ELF-1 (cell line): Measurements from ENCODE around the gene KRT73.

Source experiments
- DNase-seq: peaks from one replicate; pipeline ENCODE4 v3.0.0-alpha.2; 2016; ENCODE audit warnings: low read depth, low spot score

Gene KRT73

DNA sequence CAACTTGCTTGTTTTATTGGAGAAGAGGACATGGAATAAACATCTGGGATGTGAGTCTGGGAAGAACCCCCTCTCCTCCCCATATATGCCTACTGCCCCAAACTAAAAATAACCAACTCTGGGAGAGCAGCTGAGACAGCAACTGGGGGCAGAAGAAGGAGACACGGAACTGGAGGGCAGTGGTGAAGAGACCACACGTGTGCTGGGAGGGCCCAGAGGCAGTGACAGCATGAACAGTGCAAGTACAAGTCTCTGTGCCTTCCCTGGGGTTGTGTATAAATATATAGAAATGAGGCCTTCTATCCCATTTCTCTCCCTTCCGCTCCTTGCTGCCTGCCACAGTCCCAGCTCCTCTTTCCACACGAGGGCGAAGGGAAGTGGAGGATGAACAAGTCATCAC lies 4.0 kb upstream of the KRT73 start:
- DNase-seq: no peak

DNA sequence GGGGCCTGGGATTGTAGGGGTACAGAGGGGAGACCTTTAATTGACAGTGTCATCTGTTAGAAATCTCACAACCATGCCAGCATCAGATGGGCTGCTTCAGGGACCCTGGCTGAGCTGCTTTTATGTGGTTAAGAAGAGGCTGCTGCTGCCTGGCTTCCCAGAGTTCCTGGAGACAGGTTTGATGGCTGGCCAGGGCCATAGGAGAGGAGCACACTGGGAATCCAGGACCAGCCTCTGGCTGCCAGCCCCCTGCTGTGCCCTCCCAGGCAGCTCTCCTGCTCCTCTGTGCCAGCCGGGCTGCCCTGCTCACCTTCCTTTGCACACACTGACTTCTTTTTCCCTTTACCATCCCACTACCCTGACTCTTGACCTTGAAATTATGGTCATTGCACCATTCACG lies 507 bp upstream of the KRT73 start:
- DNase-seq: no peak

DNA sequence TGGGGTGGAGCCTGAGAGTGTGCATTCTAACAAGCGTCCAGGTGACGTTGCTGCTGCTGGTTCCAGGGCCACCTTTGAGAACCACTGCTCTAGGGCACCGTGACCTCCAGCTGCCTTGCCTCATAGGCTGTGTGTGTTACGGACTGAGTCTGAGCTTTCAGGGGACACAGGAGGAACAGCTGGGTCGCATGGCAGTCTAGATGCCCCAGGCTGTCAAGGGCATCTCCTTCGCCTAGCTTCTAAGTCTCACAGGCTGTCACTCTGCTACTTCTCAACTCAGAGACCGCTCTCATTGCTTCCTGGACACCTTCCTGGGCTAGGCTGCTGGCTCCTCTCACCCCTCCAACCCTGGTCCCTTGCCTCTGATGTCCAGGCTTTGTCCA lies 965 bp downstream of the KRT73 start:
- DNase-seq: no peak

DNA sequence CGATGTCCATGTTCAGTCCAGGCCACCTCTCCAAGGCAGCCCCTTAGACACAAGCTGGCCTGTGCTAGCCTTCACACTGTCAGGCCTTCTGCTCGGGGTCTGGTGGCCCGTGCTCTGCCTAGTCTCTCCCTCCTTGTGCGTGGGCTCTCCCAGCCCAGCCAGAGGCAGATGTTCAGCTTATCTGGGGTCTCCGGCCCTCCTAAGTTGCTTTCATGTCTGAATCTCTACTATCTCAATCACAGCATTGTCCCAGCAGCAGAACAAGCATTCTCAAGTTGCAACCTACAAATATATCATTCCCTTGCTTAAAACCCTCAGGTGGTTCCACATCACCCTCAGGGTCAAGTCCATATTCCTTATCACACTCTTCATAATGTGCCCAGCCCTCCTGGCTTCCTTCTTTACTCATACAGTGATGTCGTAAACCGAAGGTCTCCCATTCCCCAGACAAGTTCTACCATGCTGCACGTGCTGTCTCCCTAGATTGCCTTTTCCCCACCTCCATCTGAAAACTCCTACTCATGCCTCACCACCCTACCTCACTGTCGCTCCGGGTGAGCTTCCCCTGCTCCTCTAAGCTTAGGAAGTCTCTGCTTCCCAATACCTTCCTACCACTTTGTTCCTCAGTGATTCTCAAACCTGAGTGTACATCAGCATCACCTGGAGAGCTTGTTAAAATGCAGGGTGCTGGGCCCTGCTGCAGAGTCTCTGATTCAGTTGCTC lies 1.5 kb downstream of the KRT73 start:
- DNase-seq: no peak

DNA sequence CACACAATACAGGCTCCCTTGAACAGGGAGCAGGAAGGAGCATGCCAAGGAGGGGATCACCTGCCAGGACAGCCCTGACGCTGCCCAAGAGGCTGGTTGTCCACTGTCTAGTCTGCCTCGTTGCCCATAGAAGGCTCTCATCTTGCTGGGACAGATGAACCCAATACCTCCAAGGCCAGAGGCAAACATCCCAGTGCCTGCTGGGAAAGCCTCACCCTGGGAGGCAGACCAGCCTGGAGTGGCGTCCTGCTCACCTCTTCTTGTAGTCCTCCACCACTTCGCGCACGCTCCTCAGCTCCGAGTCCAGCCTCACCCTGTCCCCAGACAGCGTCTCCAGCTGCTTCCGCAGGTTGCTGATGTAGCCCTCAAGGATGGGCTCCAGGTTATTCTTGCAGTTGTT lies 2.4 kb downstream of the KRT73 start:
- DNase-seq: no peak

DNA sequence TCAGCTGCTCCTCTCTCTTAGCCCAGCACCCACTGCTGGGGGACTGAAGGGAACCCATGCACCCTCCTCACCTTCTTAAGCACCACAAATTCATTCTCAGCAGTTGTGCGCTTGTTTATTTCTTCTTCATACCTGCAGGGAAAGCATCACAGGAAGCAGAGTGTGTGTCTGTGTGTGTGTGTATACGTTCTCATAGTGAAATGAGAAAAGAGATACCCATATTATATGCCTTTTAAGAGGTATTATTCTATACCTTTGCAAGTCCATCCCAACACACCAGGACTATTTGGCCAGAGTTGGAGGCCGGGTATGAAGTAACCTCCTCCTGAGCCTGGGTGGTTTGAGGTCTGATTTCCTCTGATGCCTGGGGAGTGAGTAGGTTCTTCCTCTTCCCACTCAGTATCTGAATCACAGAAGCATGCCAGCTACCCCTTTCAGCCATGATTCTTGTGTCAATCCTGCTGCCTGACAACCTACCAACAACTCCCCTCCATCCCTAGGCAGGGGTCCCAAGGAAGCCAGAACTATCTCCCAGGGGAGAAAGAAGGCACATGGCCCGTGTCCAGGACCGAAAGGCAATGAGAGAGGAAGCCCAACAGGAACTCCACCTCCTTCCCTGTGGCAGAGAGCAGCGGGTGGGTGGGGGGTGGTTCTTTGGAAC lies 3.0 kb downstream of the KRT73 start:
- no peak for DNase-seq

DNA sequence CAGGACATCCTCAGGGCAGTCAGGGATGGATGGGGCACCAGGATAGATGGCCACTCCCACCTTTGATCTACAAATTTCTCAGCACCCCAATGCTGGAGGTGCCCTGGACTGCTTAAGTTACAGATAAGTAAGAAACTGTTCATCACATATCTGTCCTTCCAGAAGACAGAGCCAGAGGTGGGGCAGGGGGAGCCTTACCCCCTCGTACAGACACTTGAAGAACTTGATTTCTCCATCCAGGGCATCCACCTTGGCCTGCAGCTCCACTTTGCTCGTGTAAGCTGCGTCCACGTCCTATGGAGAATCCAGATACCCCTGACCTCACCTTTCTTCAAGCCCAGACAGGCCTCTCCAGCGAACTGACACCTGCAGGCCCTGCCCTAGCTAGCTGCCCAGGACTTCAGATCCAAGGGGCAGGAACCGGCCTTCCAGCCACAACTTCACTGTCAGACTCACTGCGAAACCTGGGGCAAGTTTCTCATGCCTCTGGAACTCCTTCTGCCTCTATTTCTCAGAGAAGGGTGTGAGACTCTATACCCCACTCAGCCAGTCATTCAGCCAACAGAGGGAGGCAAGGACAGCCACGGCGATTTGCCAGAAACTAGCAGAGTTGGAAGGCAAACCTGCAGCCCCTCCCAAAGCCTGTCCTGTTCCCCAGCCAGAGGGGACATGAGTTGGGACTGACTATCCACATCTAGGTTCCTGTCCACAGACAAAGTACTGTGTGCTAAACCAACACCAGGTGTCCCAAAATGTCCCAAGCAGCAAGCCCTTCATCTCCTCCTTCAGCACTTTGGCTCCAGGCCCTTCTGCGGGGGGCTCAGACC lies 3.8 kb downstream of the KRT73 start:
- no peak for DNase-seq

DNA sequence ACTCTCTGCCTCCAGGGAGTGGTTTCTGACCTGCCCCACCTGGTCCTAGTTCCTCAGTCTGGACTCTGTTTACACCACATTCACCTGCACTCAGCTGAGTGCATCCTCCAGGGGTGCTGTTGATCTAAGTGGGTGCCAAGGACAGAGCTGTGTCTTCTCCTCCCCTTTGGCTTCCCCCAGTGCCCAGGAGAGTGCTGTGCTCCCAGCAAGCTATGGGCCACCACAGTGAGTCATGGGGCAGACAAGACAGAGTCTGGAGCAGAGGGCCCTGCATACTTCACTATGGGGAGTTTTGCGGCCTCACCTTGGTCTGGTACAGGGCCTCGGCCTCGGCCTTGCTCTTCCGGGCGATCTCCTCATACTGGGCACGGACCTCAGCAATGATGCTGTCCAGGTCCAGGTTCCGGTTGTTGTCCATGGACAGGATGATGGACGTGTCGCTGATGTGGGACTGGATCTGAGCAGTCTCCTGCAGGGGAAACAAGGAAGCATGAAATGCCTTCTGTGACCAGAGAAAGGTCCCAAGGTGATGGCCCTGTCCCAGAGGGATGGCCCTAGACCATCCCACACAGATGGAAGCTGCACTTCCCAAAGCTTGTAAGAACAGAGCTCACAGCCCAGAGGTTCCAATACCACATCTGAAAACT lies 4.9 kb downstream of the KRT73 start:
- no peak for DNase-seq

DNA sequence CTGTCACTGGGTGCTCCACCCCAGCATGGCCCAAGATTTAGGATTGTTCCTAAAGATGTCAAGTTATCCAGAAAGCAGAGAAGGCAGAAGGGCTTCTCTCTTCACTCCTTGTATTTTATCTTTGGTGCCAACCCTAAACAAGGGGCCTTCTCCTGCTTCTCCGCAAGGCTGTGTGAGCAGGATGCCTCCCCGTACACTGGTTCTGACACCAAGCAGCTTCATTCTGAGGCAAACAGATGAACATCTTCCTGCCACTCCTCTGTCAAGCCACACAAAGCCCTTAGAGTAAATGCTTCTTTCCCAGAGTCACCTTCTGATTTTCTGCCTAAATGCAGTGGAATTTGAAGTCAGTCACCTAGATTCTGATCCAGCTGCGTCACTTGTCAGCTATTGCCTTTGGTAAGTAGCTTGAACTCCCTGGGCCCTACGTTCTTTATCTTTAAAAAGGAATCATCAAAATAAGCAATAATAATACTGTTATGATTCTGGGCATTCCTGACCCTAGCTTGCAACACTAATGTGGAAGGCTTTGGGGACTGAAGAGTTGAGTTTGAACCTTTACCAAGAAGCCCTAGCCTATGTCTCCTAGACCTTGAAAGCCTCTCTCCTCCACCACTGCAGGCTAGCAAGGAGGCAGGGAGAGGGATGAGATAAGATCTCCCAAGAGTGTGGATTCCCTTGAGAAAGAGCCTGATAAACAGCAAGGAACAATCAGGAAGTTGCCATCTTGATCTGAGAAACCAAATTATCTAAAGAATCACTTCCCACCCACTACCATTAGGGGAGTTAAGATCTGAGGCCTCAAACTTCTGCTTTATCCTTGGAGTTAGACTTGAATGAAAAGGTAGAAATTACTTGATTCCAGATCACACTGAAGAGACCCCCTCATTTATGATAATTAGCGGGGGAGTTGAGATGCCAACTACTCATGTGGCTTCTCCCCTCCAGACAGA lies 5.7 kb downstream of the KRT73 start:
- no peak for DNase-seq

DNA sequence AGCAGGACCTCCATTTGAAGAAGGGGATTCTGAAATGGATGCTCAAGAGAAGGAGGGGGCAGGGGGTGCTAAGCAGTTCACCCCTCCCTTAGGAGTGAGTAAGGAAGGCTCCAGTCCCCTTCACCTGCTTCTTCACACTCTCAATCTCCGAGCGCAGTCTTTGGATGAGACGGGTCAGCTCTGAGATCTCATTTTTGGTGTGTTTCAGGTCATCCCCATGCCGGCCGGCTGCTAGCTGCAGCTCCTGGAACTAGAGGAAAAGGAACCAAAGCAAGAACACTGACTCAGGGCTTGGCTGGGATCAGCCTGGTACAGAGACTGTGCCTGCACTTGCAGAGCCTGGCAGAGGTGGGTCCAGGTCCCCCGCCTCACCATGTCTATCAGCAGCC lies 7.3 kb downstream of the KRT73 start:
- DNase-seq: no peak

DNA sequence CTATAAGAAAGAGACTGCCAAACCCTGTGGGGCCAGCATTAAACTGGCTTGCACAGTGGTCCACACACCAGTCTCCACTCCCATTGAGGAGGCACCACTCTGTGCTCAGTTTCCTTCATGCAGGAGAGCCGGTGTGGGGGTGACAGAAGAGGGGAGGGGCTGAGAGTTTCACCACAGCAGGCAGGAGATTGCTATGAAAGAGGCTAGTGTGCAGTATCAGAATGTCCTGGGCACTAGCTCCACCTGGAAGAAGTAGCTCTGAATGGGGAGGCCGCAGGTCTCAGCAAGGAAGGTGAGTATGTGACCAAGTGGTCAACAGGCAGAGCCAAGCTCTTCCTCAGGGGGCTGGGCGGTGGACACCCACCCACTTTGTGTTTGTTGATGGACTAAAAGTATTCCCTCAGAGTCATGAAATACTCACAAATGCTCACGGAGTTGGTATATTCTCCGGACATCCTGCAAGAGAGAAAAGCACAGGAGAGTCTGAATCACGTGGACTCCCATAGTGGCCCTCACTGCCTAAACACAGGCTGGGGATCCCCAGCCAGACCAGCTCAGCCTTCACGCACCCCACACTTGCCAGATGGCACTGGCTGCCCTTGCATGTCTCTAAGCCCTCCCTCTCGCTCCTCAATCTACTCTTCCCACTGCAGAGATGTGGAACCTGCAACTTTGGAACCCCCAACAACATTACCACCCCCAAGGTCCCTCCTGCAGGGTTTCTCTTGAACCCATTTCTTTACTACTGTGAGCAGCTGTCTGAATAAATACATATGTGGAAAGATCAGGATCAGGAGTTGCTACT lies 9.3 kb downstream of the KRT73 start:
- no peak for DNase-seq

DNA sequence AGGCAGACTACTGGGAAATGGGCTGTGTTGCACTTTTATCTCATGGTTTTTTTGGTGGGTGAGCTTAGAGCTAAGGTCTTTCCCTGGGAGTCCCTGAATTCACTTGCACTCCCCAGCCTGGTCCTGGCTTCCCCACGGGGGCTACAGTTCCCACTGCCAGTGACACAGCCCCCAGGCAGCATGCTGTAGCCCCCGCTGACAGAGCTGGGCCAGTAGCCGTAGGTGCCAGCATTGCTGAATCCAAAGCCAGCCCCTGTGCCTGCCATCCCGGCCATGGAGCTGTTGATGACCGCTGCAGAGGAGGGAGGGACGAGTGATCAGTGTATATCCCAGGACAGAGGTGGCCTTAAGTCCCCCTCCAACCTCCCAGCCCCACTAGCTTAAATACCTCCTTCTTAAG lies 10.2 kb downstream of the KRT73 start:
- no peak for DNase-seq

DNA sequence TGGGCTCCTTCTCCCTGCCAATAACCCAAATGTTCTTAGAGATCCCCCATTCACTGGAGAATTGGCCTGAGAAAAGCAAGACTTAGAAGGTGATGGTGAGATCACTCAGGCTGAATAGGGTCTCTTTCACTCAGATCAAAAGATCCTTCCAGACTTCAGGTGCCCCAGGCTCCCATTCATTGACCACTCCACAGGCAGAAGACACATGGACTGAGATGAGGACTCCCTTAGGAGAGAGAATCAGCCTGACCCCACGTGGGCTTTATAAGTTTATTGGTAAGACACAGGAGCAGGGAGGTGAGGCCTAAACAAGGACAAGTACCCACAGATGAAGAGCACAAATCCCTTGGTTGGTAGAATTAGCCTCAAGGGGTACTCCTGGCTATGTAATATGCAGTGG lies 11.0 kb downstream of the KRT73 start:
- DNase-seq: no peak

DNA sequence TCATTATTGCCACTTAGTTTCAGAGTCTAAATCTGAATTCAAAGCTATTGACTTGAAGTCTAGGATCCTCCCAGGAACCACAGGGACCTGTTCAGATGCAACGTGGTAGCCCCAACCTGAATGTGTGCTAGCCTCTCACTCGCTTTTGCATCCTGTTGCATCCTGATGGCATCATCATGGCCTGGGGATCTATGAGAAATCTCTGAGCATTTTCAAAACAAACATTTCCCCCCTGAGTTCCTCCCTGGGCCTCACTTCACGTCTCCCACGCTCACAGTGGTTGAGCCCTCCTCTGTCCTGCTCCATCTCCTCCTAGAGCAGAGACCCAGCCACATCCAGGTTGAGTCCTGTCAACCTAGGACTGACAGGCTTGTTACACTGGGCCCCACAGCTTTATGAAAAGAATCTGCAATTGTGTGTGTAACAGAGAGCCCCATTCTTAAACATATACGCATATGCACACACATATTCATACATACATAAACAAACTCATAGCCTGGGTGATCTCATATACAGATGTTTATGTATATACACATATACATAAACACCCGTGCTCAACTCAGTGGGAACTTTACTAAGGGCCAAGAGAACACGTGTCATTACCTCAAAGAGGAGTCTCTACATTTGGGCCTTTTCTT lies 11.7 kb downstream of the KRT73 start:
- DNase-seq: no peak

DNA sequence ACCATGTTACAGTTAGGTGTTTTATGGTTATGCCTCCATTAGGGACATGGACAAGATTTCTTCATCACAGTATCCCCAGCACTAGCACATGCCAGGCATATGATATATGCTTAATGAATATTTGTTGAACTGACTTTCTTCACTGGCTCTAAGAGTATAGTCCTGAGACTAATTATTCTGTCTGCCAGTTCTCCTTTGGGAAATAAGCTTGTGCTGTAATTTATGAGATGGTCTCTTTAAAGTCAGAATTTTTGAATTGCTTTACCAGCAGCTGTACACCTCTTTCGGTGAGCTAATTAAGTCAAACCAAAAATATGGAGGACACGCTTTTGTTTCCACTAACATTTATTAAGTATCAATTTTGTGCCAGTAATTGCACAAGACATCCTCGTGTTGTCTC lies 12.3 kb downstream of the KRT73 start:
- DNase-seq: no peak

DNA sequence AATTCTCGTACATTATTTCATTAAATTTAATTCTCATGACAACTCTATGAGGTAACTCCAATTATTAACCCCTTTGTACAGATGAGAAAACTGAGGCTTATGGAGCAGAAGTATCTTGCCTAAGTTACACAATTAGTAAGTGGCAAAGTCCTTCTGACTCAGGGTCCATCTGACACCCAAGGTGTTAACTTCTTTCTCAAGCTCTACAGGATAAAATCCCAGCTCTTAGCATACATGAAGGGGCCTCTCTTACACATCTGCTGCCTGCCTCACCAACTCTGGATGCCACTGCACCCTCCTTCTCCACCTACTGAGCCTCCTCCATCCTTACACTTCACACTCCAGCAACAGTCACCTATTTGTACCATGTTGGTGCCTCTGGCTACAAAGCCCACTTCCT lies 12.8 kb downstream of the KRT73 start:
- DNase-seq: no peak

DNA sequence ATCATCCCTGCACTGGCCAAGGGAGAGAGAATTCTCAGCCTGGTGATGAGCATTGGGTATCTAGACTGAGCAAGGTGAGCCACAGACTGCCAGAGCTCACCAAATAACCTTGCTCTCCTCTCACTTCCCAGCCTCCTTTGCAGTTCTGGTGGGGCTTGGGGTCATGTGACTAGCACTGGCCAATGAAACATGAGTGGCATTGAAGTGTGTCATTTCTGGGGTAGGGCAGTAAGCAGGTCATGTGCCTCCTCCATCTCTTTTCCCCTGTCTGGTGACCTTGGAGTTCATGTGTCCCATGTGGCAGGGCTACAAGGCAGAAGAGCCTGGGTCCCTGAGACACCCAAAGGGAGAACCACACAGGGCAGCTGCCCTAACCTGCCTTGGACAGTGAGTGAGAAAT lies 13.5 kb downstream of the KRT73 start:
- DNase-seq: no peak

DNA sequence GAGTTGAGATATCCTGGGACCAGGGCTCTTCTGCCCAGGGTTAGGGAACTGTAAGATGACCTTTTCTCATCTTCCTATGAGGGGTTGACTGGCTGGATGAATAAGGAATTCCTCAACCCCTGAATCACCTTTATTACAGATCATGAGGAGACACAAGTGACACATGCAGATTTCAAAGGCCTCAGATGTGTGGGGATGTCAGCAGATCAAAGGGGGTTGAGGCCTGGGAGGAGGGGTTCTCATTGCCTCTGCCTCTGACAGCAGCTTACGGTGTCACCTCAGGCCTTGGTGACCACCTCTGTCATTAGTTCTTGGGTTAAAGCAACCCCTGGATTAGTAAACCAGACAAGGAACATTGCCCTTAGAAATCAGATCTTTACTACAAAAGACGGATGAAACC lies 15.0 kb downstream of the KRT73 start:
- DNase-seq: no peak

DNA sequence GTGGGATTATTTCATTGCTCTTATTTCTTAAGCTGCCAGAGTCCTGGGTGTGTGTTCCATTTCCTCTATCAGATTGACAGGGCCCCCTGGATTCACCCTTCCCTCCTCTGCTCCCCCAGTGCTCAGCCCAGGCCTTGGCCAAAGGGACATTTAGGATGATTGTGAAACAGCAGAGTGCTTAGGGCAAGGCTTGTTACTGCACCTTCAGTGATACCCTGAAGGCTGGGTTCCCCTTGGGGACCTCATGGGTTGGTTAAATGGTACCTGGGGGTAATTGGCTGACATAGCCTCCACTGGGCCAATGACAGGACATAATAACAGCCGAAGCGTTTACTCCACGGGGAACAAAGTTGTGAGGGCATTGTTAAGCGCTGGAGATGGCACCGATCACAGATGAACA lies 15.8 kb downstream of the KRT73 start:
- DNase-seq: no peak

DNA sequence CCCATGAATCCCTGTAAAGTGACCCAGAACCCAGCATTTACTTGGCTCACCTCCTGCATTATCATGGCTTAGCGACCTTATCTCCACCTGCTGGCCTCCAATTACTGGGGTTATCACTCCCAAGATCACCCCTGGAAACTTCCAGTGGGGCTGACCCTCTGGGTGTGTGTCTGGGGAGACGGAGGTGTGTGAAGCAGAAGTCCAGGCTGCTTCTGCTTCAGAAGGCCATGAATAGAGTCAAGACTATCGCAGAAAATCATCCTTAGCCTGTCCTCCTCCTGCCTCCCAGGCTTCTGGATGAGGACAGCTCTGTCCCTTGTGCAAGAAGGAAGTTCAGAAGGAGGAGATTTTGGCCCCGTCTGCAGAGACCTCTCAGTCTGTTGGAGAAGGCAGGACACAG lies 16.7 kb downstream of the KRT73 start:
- DNase-seq: no peak
